Eye (tissue), 1 donor: ENCODE results near the gene CBLL1.

Experiments
- DNase-seq: peaks from one replicate; pipeline ENCODE4 v3.0.0-alpha.2; 2015

The CBLL1 gene

GRCh38 chr7:107743567-107744344 is at the start of gene CBLL1:
Gene CBLL1 (plus strand): TSS chr7:107744142. CDS start chr7:107744164, 22 bp downstream.
- DNase-seq, result peak; percentile 98

GRCh38 chr7:107694386-107694785 is 49.6 kb upstream of the CBLL1 start:
- DNase-seq, result peak; percentile 32

- DNase-seq, result no peak
Observed at GRCh38 chr7:107696330-107696946, 47.5 kb upstream of the CBLL1 start.

- peak; percentile 59 for DNase-seq
Observed at GRCh38 chr7:107697321-107698049, 46.5 kb upstream of the CBLL1 start.

- no peak for DNase-seq
Observed at GRCh38 chr7:107700570-107700969, 43.4 kb upstream of the CBLL1 start.

- no peak for DNase-seq
Observed at GRCh38 chr7:107701191-107701590, 42.8 kb upstream of the CBLL1 start.

- no peak for DNase-seq
Observed at GRCh38 chr7:107703219-107703618, 40.7 kb upstream of the CBLL1 start.

- DNase-seq, result no peak
Observed at GRCh38 chr7:107703872-107704271, 40.1 kb upstream of the CBLL1 start.

- DNase-seq, result no peak
Observed at GRCh38 chr7:107708956-107709355, 35.0 kb upstream of the CBLL1 start.

GRCh38 chr7:107711301-107711700 is 32.6 kb upstream of the CBLL1 start:
- no peak for DNase-seq

- DNase-seq, result no peak
Observed at GRCh38 chr7:107712025-107712424, 31.9 kb upstream of the CBLL1 start.

- DNase-seq, result no peak
Observed at GRCh38 chr7:107712896-107713295, 31.0 kb upstream of the CBLL1 start.

- no peak for DNase-seq
Observed at GRCh38 chr7:107715531-107715930, 28.4 kb upstream of the CBLL1 start.

GRCh38 chr7:107718456-107719193 is 25.3 kb upstream of the CBLL1 start:
- DNase-seq, result no peak

- DNase-seq, result no peak
Observed at GRCh38 chr7:107721286-107721685, 22.7 kb upstream of the CBLL1 start.

GRCh38 chr7:107723255-107723654 is 20.7 kb upstream of the CBLL1 start:
- DNase-seq, result no peak

- peak; percentile 73 for DNase-seq
Observed at GRCh38 chr7:107725138-107725740, 18.7 kb upstream of the CBLL1 start.

- no peak for DNase-seq
Observed at GRCh38 chr7:107726356-107727130, 17.4 kb upstream of the CBLL1 start.

- DNase-seq, result no peak
Observed at GRCh38 chr7:107728276-107728675, 15.7 kb upstream of the CBLL1 start.

GRCh38 chr7:107742678-107743566 is 1.0 kb upstream of the CBLL1 start:
- DNase-seq, result no peak

GRCh38 chr7:107744345-107744750 is 406 bp downstream of the CBLL1 start:
- no peak for DNase-seq
